KOPT-K1 (cell line): Measurements from ENCODE around the gene TANC1.

Experiments
- H3K27ac ChIP-seq: fragments of 200-600 bp; sonication (generic); 2 replicates; pipeline ENCODE4 v1.5.1; 2016; ENCODE audit warnings: antibody characterized with exemption, mild to moderate bottlenecking, low read depth, low read length; ENCODE audit not compliant: poor library complexity, severe bottlenecking
- H3K36me3 ChIP-seq: fragments of 200-600 bp; sonication (generic); 2 replicates; pipeline ENCODE4 v1.5.1; 2017; ENCODE audit warnings: antibody characterized with exemption, mild to moderate bottlenecking, low read length, moderate library complexity; ENCODE audit not compliant: insufficient read depth
- H3K9me3 ChIP-seq: fragments of 200-600 bp; sonication (generic); 2 replicates; pipeline ENCODE4 v1.5.1; 2017; ENCODE audit warnings: antibody characterized with exemption, low read length, mild to moderate bottlenecking; ENCODE audit not compliant: insufficient read depth, poor library complexity, severe bottlenecking

The TANC1 gene

DNA sequence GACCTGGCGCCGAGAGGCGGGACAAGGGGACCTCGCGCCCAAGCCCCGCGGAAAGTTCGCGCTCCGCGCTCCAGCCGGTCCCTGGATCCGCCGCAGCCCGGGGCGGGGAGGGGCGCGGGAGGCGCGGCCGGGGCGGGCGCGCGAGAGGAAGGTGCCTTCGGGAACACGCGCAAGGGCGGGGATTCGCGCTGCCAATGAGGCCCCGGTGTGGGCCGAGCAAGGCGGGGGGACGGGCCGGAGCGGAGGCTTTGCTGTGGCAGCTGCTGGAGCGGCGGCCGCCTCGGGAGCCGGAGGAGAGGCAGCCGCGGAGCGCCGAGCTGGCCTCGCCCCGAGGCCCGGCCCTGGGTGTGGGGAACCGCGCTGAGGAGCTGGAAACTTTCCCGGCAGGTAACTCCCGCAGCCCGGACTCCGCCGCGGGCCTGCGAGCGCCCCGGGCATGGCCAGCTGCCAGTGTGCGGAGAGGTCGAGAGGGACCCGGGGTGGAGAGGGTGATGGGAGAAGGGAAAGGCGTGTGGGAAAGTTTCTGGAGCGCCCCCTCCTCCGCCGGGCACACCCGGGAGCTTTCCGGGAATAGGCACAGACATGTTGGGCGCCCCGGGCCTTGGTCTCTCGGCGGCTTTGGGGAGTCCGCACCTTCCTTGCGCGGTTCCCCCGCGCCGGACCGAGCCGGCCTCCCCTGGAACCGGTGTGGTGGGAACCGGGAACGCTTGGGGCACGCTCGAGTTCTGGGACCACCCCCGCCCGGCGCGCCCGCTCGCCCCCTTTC, at the start of gene TANC1:
TSS of gene TANC1 (plus strand) at position 245 of the 766 bp plus-strand sequence. CDS start 97,271 bp downstream, outside the sequence.
- H3K36me3 ChIP-seq: no peaks in the 10 kb centered on the region
- H3K27ac ChIP-seq: no peak within 1 kb of the TSS
- H3K9me3 ChIP-seq: no peaks in the 10 kb centered on the region

DNA sequence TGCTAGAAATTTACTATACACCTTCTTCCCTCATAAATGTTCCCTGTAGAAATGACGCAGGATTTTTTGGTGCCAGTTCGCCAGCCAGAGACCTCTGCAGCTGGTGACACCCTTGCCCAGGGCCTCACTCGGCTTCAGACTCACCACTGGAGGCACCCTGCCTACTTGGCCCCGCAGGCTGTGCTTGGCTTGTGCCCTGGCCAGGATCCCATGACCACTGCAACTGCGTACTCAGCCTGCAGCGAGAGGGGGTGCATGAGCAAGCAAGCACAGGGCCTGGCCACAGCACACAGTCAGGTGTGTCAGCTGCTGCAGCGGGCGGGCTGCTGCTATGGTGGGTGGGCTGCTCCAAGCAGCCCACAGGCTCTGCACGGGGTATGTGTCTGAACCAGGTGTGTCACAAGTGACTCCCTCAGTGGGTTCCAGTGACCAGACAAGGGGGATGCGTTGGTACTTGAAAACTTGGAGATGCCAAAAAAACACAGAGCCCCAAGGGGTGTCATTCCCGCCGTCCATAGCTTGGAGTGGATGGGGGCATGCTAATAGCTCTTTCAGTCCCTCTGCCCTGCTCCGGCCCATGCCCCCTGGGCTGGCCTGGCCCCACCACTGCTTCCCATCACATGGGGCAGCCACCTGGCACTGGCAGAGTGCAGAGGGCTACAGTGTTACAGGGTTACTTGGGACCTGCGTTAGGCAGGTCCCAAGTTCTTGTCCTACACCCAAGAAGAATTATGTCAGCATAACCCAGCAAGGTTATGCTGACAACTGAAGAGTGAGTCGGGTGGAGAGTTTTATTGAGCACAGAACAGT, 46.6 kb upstream of the TANC1 start:
- Histone ChIP-seq H3K9me3 (no peaks in the 10 kb centered on the region), H3K27ac (no peak overlapping the region), H3K36me3 (no peaks in the 10 kb centered on the region)

DNA sequence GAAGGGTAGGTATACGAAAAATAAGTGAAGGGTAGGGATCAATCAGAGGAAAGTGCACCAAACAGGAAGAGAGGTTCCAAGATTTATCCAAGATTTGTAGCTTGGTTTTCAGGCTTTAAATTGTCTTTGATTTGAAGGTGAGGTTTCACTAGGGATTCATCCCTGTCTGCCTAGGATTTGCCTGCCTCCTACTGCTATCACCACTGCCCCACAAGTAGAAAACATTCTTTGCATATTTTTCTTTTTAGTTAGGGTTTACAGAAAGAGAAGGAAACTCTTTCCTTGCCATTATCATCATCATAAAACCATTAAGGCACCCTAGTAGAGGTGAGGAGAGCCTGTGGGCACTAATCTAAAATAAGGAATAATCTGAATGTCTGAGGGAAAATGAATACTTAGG, 45.8 kb upstream of the TANC1 start:
- Histone ChIP-seq H3K9me3 (no peaks in the 10 kb centered on the region), H3K27ac (no peak overlapping the region), H3K36me3 (no peaks in the 10 kb centered on the region)

DNA sequence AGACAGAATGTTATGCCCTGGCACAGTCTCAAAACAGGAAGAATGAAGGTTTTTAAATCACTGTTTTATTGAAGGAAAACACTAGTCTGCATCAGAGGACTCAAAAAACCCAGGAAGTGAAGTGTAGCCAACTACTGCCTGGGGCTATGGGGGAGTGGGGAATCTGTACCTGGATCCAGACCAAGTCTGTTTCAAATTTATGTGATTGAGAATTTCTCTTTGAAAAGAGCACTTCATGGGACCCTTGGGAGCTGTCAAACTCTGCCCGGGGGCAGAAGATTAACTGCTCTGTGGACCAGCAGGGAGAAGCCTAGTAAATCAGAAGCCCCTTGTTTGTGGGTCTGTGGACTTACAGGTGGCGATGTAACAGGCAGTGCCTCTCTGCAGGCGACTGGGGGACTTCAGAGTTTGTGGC, 45.3 kb upstream of the TANC1 start:
- no peaks in the 10 kb centered on the region for H3K36me3 ChIP-seq
- H3K27ac ChIP-seq: no peak overlapping the region
- no peaks in the 10 kb centered on the region for H3K9me3 ChIP-seq

DNA sequence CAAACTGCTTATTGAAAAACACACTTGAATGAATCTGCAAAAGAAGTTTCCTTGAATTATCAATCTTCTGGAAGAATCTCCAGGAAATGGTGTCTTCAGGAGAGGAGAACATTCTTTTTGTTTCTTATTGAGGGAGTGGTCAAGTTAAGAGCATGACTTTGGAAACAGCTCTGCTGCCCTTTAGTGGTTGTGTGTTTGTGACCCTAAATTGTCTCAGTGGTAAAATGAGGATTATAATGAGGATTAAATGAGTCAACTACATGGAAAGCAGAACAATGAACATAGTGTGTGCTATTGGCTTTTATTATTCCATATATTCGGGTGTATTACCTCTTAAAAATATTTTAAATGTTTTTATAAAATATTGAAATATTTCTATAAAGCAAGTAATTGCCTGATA, 44.8 kb upstream of the TANC1 start:
- no peak overlapping the region for H3K27ac ChIP-seq
- peaks cover under 1% of the 10 kb centered on the region for H3K9me3 ChIP-seq
- no peaks in the 10 kb centered on the region for H3K36me3 ChIP-seq

DNA sequence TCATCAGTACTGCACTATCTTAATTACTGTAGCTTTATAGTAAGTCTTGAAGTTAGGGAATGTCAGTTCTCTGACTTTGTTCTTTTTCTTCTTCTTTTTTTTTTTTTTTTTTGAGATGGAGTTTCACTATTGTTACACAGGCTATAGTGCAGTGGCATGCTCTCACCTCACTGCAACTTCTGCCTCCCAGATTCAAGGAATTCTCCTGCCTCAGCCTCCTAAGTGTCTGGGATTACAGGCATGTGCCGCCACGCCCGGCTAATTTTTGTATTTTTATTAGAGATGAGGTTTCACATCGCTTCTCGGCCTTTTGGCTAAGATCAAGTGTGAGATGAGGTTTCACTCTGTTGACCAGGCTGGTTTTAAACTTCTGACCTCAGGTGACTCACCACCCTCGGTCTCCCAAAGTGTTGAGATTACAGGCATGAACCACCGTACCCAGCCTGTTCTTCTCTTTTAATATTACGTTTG, 41.9 kb upstream of the TANC1 start:
- Histone ChIP-seq H3K27ac (no peak overlapping the region), H3K36me3 (no peaks in the 10 kb centered on the region), H3K9me3 (peaks cover 17% of the 10 kb centered on the region)

DNA sequence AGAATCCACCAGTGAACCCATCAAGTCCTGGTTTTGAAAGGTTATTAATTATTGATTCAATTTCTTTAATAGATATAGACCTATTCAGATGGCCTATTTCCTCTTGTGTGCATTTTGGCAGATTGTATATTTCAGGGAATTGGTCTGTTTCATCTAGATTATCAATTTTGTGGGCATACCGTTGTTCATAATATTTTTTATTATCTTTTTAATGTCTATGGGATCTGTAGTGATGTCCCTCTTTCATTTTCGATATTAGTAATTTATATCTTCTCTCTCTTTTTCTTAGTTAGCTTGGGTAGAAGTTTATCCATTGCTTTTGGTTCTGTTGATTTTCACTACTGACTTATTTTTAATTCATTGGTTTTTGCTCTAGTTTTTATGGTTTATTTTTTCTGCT, 39.9 kb upstream of the TANC1 start:
- Histone ChIP-seq H3K36me3 (no peaks in the 10 kb centered on the region), H3K27ac (no peak overlapping the region), H3K9me3 (peaks cover 17% of the 10 kb centered on the region)

DNA sequence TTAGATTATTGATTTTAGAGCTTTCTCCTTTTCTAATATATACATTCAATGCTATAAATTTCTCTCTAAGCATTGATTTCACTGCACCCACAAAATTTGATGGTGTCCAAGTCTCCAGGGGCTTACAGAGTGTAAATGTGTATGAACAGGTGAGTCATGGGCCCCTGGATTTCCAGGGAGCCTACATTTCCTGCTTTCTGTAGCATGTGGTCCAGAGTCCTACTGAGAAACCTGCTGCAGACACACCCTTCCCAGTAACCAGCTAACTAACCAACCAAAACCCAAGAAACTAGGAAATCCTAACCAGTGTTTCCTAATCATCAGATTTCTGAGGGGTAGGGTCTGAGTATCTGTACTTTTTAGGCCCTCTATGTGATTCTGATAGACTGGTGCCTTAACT, 39.5 kb upstream of the TANC1 start:
- H3K36me3 ChIP-seq: no peaks in the 10 kb centered on the region
- H3K9me3 ChIP-seq: peaks cover 17% of the 10 kb centered on the region
- H3K27ac ChIP-seq: no peak overlapping the region

DNA sequence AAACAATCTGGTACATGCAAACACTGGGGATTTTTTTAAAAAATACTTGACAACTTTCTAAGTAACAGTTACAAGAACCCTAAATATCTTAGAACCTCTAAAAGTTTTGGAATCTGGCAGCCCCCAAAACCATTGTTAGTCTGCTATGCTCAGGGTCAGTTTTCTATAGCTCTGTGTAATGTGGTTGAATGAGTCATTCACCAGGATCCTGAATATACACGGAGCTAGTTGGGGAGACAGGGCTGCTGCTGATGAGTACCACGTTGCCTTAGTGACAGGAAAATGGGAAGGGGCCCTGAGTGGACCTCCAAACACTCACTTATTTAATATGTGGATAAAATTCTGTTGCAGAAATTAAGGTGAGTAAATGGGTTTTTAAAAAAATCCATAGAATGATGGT, 36.9 kb upstream of the TANC1 start:
- Histone ChIP-seq H3K36me3 (no peaks in the 10 kb centered on the region), H3K9me3 (peaks cover 17% of the 10 kb centered on the region), H3K27ac (no peak overlapping the region)

DNA sequence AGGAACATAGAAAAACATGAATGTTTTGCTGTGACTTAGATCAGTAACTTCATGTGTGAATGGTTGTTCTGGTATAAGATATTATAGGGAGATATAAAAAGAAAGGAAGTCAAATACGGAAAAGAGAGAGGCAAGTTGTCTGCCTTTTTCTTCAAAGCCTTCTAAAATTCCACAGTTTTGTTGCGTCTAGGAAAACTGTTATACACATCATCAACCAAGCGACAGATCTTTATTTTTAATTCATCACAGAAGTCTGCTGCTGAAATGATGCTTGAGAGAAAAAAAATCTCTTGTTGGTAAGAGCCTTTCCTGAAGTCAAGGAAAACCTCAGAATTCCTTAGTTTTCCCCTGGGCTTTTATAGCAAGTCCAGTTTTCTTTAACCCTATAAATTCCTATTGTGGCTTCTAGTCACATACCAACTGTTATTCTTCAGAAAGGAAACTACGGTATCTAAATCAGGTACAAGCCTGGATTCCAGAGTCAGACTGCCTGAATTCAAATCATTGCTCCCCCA, 36.3 kb upstream of the TANC1 start:
- Histone ChIP-seq H3K9me3 (peaks cover 17% of the 10 kb centered on the region), H3K27ac (no peak overlapping the region)

DNA sequence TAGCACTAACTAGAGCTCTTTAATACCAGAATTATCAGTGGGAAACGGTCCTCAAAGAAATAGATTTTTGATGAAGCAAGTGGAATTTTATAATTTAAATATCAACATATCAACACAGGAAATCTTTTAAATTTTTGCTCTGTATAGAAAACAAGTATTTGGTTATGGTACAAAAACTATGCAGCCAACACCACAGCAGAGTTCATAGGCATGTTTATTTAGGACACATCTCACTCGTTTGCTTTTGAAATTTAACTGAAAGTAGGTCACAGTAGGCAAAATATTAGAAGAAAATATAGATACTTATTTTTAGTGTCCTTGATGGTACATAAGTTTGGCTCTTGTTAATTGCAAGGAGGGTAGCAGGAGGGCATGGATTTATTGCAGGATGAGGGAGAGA, 34.3 kb upstream of the TANC1 start:
- H3K36me3 ChIP-seq: no peaks in the 10 kb centered on the region
- no peak overlapping the region for H3K27ac ChIP-seq
- peaks cover 12% of the 10 kb centered on the region for H3K9me3 ChIP-seq

More for the DNA sequence above, 36.3 kb upstream of the TANC1 start:
- no peaks in the 10 kb centered on the region for H3K36me3 ChIP-seq

DNA sequence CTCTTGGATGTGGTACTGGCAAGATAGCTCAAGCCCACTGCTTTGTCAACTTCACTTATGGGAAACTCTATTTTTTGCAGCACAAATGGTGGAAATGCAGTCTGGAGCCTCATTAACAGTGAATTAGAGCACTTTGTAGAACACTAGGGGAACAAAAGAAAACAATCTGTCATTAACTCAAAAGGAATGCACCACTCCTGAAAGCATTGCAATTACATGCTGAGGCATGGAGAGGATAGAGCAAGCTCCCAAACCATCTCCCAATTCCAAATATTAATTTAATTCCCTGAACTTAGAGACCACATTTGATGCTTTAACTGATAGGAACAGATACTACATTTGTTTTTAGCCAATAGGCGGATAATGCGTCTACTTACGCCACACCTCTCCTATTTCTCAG, 32.8 kb upstream of the TANC1 start:
- Histone ChIP-seq H3K36me3 (no peaks in the 10 kb centered on the region), H3K9me3 (no peaks in the 10 kb centered on the region), H3K27ac (no peak overlapping the region)

DNA sequence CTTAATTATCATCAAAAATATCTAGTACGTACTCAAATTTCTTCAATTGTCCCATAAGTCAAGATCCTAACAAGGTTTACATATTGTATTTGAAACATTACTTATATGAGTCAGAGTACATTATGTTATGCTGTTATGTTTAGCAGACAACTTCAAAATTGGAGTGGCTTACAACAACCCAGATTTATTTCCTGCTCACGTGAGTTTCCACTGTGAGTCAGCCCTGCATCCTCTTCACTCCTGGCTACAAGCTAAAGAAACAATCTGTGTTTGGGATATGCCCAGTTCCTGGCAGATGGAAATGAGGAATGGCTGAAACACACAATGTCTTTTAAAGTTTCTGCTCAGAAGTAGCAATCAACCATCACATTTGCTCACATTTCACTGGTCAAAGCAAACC, 31.5 kb upstream of the TANC1 start:
- Histone ChIP-seq H3K9me3 (no peaks in the 10 kb centered on the region), H3K36me3 (no peaks in the 10 kb centered on the region), H3K27ac (no peak overlapping the region)

DNA sequence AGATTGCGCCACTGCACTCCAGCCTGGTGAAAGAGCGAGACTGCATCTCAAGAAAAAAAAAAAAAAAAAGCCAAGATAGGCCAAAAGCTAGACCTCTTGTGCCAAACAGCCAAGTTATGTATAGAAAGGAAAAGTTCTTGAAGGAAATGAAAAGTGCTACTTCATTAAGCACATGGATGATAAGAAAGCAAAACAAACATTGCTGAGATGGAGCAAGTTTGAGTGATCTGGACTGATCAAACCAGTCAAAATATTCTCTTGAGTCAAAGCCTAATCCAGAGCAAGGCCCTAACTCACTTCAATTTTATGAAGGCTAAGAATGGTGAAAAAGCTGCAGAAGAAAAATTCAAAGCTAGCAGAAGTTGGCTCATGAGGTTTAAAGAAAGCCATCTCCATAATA, 28.1 kb upstream of the TANC1 start:
- H3K9me3 ChIP-seq: no peaks in the 10 kb centered on the region
- no peak overlapping the region for H3K27ac ChIP-seq
- no peaks in the 10 kb centered on the region for H3K36me3 ChIP-seq

DNA sequence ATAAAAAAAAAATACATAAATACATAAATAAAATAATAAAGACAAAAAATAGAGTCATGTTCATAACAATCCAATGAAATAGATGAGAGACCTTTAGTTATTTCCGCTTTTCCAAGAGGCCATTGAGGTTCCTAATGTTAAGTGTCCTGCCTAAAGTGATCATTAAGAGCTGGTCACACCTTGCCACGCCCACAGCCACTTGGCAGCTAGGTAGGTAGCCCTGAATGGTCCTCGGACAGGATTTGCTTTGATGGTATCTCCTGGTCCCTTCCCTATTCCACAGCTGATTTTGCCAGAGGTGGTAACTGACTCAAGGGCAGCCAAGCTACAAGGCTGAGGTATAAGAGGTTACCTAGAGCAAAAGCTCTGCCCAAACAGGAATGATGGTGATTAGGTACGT, 24.5 kb upstream of the TANC1 start:
- H3K9me3 ChIP-seq: no peaks in the 10 kb centered on the region
- H3K27ac ChIP-seq: no peak overlapping the region
- H3K36me3 ChIP-seq: no peaks in the 10 kb centered on the region
